ENCODE data around the gene MED31. TPM values are rescaled to one million over a fixed set of nuclear protein-coding genes. Genes with fewer than 3 reads are reported as not detected.

MED31 gene
- total RNA-seq, 1 experiment from 2014 or later, result 10.6 TPM

- no peak for ATAC-seq
- H3K36me3 Mint-ChIP-seq, result no peaks in the 10 kb centered on the region
- DNase-seq (ENCODE audit: low spot score), result no peak
- no peak overlapping the region for H3K4me3 Mint-ChIP-seq
- peaks cover 3% of the 10 kb centered on the region for H3K4me1 Mint-ChIP-seq
- no peaks in the 10 kb centered on the region for H3K9me3 Mint-ChIP-seq
- TF ChIP-seq TP53 (CRISPR knock-in tag; IDR thresholded peaks at IDR 0.05) (no peak), RORB (CRISPR knock-in tag; IDR thresholded peaks at IDR 0.05) (no peak), FOXK1 (CRISPR knock-in tag; IDR thresholded peaks at IDR 0.05) (no peak), CTCF (IDR thresholded peaks at IDR 0.05) (no peak), CREB1 (CRISPR knock-in tag; IDR thresholded peaks at IDR 0.05) (no peak), NFATC4 (CRISPR knock-in tag; IDR thresholded peaks at IDR 0.05) (no peak), SMAD3 (CRISPR knock-in tag; IDR thresholded peaks at IDR 0.05; ENCODE audit: borderline replicate concordance) (no peak), ZNF317 (CRISPR knock-in tag; IDR thresholded peaks at IDR 0.05; ENCODE audit: borderline replicate concordance, low read depth) (no peak), NFE2L1 (CRISPR knock-in tag; IDR thresholded peaks at IDR 0.05) (no peak), ZNF121 (CRISPR knock-in tag; IDR thresholded peaks at IDR 0.05) (no peak), GTF2I (CRISPR knock-in tag; conservative IDR thresholded peaks at IDR 0.05) (no peak)
- POLR2A ChIA-PET, result no interaction called here
- no peak overlapping the region for H3K27ac Mint-ChIP-seq
- CTCF ChIA-PET, result no interaction called here
- H3K27me3 Mint-ChIP-seq (ENCODE audit: low read depth), result no peaks in the 10 kb centered on the region
Measured at GRCh38 chr17:6674586-6674985, 23.2 kb upstream of the MED31 start.

- POLR2A ChIA-PET, result interaction anchor here (0.5 kb wide), 1 partner anchor 616 kb away, joined by 4 read pairs; no protein-coding TSS in a partner anchor
- CTCF ChIA-PET, result interaction anchor here (0.5 to 3.4 kb wide), 3 partner anchors 41 to 979 kb away, joined by 4 to 11 read pairs (median 9); partner anchors contain the start of genes ATP1B2 and SLC13A5
- Mint-ChIP-seq H3K36me3 (no peaks in the 10 kb centered on the region), H3K4me1 (peaks cover 7% of the 10 kb centered on the region), H3K9me3 (no peaks in the 10 kb centered on the region), H3K27me3 (ENCODE audit: low read depth) (peaks cover 12% of the 10 kb centered on the region), H3K4me3 (no peak overlapping the region), H3K27ac (no peak overlapping the region)
- ATAC-seq (no peak), DNase-seq (ENCODE audit: low spot score) (no peak)
- TF ChIP-seq GTF2I (CRISPR knock-in tag; conservative IDR thresholded peaks at IDR 0.05) (no peak), TP53 (CRISPR knock-in tag; IDR thresholded peaks at IDR 0.05) (no peak), HMGXB4 (CRISPR knock-in tag; IDR thresholded peaks at IDR 0.05) (no peak), ATF3 (CRISPR knock-in tag; conservative IDR thresholded peaks at IDR 0.05) (no peak), EMX1 (CRISPR knock-in tag; IDR thresholded peaks at IDR 0.05) (no peak), ATF1 (CRISPR knock-in tag; IDR thresholded peaks at IDR 0.05) (no peak), CDX4 (CRISPR knock-in tag; IDR thresholded peaks at IDR 0.05; ENCODE audit: borderline replicate concordance) (no peak), AFF4 (CRISPR knock-in tag; IDR thresholded peaks at IDR 0.05; ENCODE audit: borderline replicate concordance) (no peak), ZNF425 (CRISPR knock-in tag; conservative IDR thresholded peaks at IDR 0.05) (no peak), CTCF (IDR thresholded peaks at IDR 0.05) (no peak), MAX (CRISPR knock-in tag; IDR thresholded peaks at IDR 0.05) (no peak)
Measured at GRCh38 chr17:6671431-6671830, 20.0 kb upstream of the MED31 start.
